Vagina (tissue), 2 donors: ENCODE data around the gene TDP2.

ENCODE experiments used
- CTCF ChIP-seq, 3 experiments: fragments of 450-650 bp in 2 of 3; fragments of 200-600 bp in 1 of 3; sonication (generic) in 1 of 3; IDR thresholded peaks; one replicate each; pipeline ENCODE4 v1.5.1; 2017 to 2019; ENCODE audit warnings: antibody characterized with exemption in 3 of 3, mild to moderate bottlenecking in 2 of 3, moderate library complexity in 2 of 3
- POLR2A ChIP-seq, 2 donors: fragments of 450-650 bp; IDR thresholded peaks; one replicate each; pipeline ENCODE4 v1.6.1; 2017; ENCODE audit warnings: antibody characterized with exemption in 2 of 2, mild to moderate bottlenecking in 2 of 2, moderate library complexity in 2 of 2
- POLR2AphosphoS5 ChIP-seq, 2 donors: sonication (generic); formaldehyde crosslinking; IDR thresholded peaks; one replicate each; pipeline ENCODE4 v1.9.0; 2017; ENCODE audit warnings: antibody characterized with exemption in 2 of 2, mild to moderate bottlenecking in 2 of 2, low read depth in 1 of 2; ENCODE audit not compliant: insufficient read depth in 1 of 2

- TF ChIP-seq POLR2A (IDR thresholded peaks at IDR 0.05), result no peak
- TF ChIP-seq CTCF (IDR thresholded peaks at IDR 0.05), result no peak
- no peak for TF ChIP-seq POLR2AphosphoS5 (IDR thresholded peaks at IDR 0.05; ENCODE audit: insufficient read depth in 1 of 2, low read depth in 1 of 2)
Measured at GRCh38 chr6:24614648-24615047, 52.1 kb downstream of the TDP2 start.
